K562 (cell line): Measurements from ENCODE around the gene PMP22. TPM values are rescaled to one million over a fixed set of nuclear protein-coding genes. Genes with fewer than 3 reads are reported as not detected.

Experiments
- CHD7 ChIP-seq: fragments of 200-600 bp; sonication (generic); IDR thresholded peaks from one replicate; pipeline ENCODE4 v1.6.1; 2012; ENCODE audit warnings: mild to moderate bottlenecking, low read depth, low read length, inconsistent platforms
- LARP7 ChIP-seq: fragments of 450-650 bp; IDR thresholded peaks from 2 replicates; pipeline ENCODE4 v1.6.1; 2016
- NUFIP1 ChIP-seq: fragments of 450-650 bp; IDR thresholded peaks from 2 replicates; pipeline ENCODE4 v1.6.1; 2018; ENCODE audit not compliant: partially characterized antibody
- SRSF7 ChIP-seq: fragments of 200-400 bp; formaldehyde crosslinking; optimal IDR thresholded peaks from 2 replicates; pipeline ENCODE3; 2017; ENCODE audit warnings: mild to moderate bottlenecking, low read depth, low read length
- ZC3H8 ChIP-seq: fragments of 450-650 bp; IDR thresholded peaks from 2 replicates; pipeline ENCODE4 v1.6.1; 2017
- polyA plus RNA-seq, 8 experiments: library from polyadenylated mRNA; depleted of rRNA in 4 of 8; stranded (reverse) in 5 of 8; unstranded in 3 of 8; fragments of >200 nt; fragmentation: Nextera tagmentation in 2 of 8; fragmentation: Illumina TruSeq in 1 of 8; extraction: Ambion mirVana in 2 of 8; extraction: Trizol in 1 of 8; gene quantifications; 2 replicates each; pipeline versions ENCODE4 v1.2.1 to v1.2.3, GENCODE V29; 2011 to 2014; ENCODE audit warnings: inconsistent platforms in 1 of 8, missing spikeins in 1 of 8
- total RNA-seq, 7 experiments: library from RNA; depleted of rRNA in 6 of 7; stranded (reverse); fragments of >200 nt in 6 of 7; fragmentation: Illumina TruSeq in 2 of 7; extraction: Trizol in 2 of 7; gene quantifications; 2 replicates each; pipeline versions ENCODE4 v1.2.1 to v1.2.3, GENCODE V29; 2011 to 2021; ENCODE audit warnings: low replicate concordance in 1 of 7

The PMP22 gene
- total and polyA plus RNA-seq, 9 of the 15 experiments (the other 6 are each of a cell fraction or from before 2014, with no cell fraction given): 12.6 to 62.3 (median 25.8) TPM

DNA sequence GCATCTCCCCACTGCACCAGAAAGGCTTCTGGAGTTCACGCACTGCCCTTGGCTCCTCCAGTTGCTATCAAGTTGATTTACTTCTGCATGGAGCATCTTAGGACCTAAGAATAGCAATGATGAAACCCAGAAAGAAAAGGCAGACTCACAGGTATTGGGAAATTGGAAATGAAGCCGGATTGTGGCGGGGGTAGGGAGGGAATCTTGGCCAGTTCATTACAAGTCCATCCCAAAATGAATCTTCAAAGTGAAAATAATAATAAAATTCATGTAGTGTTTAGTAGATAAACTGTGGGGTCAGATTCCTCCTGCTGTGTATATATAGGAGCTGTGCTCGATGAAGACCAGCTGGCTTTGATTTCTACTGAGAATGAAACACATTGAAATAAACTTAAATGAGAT is 42.6 kb upstream of the PMP22 start (continued):
- TF ChIP-seq CHD7: no peak
- no peak for TF ChIP-seq NUFIP1
- TF ChIP-seq SRSF7: no peak
- TF ChIP-seq ZC3H8: no peak
- TF ChIP-seq LARP7: no peak
